ENCODE data around the gene SLC45A1.

SLC45A1 gene

DNA sequence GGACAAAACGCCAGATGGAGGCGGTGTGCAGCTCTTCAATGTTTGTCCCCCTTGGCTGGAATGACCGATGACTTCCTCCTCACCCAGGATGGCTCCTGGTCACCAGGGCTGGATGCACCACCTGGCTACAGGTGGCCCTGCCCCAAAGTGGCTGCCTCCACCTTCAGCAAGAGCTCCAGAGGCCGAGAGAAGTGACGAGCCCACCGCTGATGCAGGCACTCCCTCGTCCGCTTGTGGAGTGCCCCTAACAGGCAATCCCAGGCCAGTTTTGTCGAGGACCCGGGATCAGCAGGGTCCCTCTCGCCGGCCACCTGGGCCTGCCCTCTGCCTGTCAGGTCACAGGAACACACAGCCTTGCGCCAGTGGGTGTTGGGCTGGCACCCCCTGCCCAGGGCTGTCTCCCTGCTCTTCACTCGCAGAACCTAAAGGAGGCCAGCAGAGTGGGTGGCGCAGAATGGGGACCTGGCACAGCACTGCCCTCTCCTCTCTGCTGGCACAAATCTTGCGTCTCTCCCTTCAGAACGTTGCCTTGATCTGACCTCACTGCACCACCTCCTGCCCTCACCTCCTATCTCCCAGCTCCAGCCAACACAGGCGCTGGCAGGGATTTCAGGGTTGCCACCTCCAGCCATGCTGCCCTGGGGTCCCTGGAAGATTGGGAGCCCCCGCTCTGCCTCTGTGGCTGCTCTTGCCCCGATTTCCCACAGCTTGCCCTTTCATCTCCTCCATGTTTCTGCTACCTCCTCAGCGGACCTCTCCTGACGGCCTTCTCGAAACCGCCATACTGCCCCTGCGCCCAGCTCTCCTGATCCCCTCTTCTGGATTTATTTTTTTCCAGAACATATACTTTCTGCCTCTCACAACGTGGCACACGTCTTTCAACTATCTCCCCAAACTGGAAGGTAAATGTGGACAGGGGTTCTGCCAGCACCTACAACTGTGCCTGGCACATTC, 38.6 kb downstream of the SLC45A1 start:
- no peak for DNase-seq

DNA sequence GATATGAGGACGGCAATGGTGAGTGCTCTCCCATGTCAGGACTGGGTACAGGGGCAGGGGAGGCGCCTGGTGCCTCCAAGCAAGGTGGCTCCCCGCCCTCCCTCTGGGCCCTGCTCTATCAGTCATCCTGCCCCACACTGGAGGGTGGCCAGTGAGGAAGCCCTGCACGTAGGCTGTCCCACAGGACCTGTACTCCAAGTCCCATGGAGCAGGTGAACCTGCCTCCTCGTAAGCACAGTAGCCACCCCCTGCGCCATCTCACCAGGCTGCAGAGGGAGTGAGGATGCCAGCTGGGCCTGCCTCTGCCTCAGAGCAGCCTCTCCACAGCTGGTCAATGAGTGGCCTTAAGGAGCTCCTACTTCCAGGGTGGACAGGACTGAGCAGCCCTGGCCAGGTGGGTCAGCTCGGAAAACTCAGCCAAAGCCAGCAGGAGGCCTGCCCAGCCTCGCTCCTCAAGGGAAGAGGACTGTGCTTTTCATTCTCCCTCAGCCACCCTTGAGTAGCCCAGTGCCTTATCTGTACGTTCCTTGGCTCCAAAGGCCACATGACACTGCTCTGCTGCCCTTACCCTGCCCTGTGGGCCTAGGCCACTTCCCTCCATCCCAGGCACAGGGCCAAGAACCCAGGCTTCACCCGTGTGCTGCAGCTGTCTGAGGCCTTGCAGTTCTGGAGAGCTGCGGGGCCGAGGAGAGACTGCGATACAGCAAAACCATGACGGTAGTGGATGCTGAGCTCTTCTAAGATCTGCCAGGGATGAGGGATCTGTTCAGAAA, 39.6 kb downstream of the SLC45A1 start:
- no peak for DNase-seq

DNA sequence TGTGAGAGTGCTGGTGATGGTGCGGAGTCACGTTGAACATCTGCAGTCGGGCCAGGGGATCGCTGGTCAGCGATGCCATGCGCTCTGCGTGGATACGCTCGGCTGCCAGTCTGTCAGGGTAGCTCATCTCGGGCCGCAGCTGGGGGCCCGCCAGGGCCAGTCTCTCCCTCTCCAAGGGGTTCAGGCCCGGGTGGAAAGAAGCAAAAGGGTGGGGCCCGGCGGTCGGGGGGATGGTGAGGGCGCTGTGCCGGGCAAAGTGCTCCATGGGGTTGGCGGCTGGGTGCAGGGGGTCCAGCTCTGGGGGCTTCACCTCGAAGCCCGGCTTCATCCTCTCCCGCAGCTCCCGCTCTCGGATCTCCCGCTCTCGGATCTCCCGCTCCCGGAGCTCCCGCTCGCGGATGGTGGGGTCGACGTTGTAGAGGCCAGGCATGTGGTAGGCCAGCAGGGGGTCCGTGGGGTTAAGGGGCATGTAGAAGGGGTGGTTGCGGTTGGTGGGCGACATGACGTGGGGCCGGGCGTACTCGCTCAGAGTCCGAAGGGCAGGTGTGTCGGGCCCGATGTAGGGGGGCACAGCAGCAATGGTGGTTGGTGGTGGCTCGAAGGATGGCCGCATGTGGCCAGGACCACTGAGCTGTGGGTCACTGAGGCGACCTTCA, 40.5 kb downstream of the SLC45A1 start:
- no peak for DNase-seq

DNA sequence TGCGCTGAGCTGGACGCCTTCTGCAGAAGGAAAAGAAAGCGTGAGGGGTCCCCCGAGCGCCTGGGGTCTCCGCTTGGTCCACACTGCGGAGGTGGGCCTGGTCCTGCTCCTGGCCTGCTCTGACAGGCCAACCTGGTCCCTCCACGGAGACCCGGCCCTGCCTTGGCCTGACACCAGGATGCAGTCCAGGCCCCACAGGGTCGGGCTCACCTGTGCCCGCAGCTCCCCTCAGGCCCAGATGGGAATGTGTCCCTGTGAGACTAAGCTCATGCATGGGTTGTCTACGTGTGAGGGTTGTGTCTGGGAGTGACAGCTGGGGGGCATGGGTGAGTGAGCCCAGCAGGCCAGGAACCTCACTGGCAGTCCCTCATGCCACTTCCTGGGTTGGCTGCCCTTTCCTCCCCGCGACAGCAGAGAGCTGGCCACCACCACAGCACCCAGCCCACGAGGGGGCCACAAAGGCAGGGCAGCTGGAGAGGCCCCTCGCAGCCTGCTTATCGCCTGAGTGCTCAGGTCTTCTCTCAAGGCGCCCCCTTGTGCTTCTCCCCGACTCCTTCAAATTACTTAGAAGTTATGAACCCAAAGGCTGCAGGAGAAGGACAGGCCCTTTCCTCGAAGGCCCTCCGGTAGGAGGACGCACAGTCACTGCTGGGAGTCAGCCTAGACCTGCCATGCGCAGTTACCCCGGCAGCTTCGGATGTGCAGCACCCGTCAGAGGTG, 41.1 kb downstream of the SLC45A1 start:
- no peak for DNase-seq

DNA sequence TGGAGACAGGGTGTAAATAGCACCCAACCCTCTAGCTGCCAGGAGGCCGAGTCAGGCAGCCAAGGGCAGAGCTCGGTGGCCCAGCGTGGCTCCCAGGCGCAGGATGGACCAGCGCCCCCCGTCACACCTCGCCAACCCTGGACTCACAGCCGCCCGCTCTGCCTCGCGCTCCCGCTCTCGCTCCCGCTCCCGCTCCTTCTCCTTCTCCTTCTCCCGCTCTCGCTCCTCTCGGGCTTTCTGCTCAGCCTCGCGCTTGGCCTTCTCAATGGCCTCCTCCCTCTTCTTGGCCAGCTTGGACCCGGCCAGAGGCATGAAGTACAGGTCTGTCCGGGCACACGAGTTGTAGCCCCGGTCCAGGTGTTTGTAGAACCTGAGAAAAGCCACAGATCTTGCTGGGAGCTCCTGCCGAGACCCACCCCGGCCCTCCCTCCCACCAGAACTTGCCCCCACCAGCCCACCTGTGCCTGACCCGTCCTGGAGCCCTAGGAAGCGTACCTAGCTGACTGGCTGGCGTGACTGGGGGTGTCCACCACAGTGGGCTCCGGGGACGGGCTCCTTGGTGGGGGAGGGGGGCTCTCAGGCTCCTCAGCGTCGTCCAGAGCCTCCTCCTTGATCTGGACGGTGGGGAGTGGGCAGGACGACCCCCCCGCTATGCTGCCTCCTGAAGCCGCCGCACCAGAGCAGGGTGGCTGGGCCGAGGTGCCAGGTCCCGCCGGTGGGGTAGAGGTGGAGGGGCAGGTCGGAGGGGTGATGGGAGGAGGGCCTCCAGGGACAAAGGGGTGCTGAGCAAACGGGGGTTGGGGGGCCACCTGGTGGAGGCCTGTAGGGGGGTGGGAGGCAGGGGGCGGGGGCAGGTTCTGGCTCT, 41.9 kb downstream of the SLC45A1 start:
- no peak for DNase-seq

DNA sequence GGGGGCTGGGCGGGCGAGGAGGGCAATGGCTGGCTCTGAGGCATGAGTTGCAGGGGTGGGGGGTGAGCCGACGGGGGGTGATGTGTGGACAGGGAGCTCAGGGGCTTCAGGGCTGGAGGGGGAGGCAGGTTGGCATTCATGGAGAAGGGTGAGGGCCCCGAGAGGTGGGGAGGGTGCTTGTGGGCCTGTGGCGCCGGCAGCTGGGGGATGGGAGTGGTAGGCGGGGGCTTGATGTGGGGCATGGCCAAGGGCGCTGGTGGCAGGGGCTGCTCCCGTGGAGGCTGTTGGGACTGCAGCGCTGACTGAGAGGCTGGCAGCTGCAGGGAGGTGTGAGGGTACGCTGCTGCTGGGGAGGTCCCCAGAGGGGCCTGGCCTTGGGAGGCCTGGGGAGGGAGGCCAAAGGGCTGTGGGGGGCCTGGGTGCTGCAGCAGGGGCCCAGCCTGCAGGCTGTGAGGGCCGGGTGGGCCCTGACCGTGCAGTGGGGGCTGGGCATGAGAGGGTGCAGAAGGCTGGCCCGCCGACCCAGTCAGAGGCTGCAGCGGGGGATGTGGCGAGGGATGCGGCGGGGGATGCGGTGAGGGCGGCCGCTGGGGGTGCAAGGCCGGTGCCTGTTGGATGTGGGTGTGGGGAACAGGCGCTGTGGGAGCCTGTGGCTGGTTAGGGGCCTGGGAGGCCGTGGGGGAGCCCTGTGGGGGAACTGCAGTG, 42.7 kb downstream of the SLC45A1 start:
- no peak for DNase-seq

DNA sequence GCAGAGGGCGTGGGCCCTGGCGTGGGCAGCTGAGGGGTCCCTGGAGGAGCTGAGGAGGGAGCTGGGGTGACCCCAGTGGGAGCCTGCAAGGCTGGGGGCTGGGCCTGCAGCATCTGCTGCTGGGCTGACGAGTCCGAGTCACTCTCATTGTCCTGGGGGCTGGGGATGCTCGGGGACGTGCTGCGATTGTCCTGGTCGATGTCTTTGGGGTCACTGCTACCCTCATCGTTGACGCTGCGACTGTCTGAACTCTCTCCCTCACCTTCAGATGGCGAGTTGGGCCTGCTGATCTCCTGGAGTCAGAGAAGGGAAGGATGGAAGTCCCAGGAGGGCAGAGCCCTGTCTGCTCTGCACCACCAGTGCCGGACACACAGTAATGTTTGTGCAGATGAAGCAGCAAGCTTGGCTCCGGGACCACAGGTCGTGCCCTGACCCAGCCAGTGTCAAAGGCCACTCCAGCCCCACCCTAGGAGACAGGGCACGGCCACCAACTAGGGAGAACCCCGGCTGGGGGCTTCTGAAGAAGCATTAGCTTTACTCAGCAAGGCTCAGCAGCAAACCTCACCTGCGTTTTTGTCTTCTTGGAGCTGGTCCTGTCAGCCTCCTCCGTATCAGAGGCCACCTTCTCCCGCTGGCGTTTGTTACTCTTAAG, 43.4 kb downstream of the SLC45A1 start:
- no peak for DNase-seq

DNA sequence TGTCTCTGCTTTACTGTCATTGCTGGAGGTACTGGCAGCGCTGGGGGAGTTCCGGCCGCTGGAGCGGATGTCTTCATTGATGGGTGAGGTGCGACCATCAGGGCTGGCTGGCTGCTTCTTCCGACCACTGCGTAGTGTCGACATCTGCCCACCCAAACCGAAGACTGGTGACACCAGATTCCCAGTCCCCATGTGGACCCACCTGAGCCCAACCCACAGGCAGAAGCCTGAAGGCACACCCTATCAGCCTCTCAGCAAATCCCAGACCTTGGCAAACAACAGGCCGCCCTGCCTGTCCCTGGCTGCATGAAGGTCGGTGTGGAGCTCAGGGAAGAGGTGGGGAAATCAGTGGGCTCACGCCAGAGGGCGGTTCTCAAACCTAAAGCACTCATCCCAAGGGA, 44.8 kb downstream of the SLC45A1 start:
- DNase-seq = no peak

DNA sequence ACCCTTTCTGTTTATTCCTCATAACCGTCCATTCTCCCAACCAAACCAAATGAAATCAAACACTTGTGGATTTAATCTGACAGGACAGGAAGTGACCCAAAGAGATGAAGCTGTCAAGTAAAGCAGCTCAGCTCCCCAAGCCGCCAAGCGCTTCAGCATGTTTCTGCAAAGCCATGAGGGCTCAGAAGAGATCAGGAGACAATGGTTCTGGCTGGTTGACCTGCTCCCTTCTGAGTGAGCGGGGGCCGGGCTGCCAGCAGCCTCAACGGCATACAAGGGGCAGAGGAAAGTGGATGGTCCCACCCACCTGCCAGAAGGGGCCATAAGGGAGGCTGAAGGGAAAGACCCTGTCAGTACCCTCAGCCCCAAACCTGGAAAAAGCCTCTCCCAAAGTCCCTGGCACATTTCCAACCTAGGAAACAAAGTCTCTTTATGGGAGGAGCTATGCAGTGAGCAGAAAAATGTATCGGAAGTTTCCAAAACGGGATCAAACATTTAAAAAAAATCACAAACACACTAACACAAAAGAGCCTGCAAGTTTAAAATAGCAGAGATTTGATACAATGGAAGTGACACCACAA, 45.4 kb downstream of the SLC45A1 start:
- DNase-seq = no peak

DNA sequence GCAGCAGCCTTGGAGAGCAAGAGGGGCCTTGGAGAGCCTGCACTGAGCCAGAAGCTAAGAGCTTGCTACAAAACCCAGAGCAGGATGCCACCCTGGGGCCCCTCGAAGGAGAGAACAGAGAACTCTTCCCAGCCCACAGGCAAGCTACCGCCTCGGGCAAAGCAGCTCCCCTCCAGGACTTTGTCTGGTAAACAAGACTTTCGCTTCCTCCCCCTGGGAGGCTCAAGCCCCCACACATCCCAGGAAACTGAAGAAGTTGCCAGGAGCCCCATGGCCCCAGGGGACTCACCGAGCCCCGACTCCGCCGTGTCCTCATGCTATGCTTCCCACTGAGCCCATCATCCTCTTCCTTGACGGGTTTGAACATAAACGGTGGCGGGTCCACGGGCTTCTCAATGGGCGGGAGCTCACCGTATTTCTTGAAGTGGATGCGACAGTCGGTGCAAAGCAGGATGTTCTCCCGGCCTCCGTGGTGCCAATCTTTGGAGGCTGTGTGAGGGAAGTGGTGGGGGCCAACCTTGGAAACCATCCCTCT, 45.9 kb downstream of the SLC45A1 start:
- DNase-seq = no peak

DNA sequence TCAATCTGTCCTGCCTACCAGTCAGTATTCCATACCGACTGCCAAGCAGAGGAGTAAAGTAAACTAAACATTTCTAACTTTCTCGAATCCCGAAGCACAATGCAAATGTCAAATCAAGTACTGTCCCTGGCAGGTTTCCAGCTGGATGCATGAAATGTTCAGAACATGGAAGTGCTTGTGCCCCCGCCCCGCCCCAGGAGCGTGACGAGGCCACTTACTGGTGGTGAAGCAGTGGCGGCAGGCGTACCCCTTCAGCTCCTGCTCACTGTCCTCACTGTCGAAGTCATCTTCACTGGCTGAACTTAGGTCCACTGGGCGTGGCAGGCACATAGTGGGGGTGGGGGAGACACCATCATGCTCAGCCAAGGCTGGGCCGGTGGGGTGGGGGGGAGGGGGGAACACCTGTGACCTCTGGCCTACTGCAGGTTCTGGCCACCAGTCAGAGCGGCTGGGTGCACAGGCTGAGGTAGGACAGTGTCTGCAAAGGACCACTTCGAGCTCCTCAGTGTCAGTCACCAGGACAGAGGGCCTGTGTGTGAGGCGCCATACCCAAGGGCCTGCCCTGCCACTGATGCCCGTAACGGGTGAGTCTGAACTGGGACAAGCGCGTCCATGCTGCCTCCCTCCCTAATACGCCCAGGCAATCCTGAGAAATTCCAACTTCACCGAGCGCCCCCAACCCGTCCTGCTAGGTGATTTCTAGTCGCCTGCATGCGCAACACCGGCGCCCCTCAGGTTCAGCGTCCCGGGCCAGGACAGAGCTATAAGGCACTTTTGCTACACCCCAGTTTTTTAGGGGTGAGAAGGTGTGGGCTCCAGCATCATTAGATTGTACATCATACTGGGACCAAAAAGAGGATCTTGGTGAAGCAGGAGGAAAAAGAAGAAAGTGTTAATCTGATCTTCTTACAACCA, 46.9 kb downstream of the SLC45A1 start:
- DNase-seq = no peak

DNA sequence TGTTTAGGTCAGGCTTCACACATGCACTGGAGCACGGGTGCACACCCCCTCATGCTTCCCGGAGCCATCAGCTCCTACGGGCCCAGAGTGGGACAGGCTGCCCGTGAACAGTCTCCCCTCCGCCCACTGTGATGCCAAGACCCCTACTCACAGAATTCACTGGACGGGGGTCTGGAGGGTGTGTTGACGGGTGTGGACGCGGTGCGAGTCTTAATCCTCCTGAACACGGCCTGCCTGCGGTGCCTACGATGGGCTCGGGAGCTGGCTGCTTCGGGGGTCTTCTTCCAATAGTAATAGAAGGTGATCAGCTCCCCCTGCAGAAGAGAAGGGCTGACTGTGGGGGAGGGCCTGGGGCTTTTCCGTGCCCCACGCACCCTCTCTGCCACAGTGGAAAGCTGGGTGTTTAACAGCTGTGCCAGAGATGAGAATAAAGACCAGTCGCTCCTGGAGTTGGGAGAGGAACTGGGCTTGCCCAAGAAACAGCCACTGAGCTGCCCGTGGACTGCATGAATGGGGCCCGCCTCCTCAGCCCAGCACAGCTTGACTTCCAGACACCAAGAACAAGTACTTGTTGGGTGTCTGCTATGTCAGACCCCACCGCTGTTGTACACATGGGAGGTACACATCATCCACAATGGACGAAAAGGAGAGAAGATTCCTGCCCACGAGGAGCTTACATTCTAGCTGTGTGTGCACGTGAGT, 47.9 kb downstream of the SLC45A1 start:
- no peak for DNase-seq

DNA sequence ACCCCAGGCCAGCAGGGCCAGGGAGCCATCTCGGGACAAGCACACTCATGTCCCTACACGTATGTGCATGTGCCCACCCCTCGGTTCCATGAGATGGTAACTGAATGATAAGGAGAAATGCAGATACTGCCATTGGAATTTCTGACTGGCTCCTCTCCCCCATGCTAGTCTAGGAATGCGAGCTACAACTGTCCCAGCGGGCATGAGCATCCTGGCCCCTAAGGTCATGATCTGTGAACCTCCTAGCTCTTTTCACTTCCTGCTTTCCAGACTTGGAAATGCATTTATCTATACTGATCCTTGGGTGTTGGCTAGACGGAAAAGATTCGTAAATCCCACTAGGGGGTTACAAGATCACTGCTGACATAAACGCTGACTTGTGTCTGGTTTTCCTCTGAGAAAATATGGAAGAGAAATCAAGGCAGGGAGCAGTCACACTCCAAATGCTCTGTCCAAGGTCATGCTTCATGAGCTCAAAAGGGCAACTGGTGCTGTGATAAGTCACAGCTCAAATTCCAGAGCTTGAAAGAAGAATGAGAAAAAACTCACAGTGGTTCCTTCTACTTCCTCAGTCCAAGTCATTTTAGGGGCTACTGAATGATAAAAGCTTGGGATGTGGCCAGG, 49.8 kb downstream of the SLC45A1 start:
- no peak for DNase-seq

DNA sequence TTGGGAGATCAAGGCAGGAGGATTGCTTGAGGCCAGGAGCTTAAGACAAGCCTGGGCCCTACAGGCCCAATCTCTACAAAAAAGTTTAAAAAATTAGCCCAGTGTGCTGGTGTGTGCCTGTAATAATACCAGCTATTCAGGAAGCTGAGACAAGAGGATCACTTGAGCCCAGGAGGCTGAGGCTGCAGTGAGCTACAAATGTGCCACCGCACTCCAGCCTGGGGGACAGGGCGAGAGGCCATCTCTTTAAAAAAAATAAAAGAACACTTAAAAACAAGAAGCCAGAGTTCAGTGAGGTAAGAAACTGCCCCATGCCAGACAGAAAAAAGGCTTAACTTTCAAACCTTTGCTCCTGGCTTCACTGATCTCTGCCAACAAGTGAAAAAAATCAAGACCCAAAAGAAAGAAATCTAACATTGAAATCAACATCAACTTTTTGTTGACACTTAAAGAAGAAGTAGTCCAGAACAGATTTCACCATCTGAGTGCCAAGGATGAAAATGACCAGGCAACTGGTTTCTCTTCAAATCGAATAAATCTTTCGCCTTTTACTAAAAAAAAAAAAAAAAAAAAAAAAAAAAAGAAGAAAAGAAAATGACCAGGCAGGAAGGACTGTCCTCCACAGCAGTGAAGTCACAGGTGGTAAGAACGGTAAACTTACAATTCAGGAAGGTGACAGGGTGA, 51.2 kb downstream of the SLC45A1 start:
- no peak for DNase-seq

DNA sequence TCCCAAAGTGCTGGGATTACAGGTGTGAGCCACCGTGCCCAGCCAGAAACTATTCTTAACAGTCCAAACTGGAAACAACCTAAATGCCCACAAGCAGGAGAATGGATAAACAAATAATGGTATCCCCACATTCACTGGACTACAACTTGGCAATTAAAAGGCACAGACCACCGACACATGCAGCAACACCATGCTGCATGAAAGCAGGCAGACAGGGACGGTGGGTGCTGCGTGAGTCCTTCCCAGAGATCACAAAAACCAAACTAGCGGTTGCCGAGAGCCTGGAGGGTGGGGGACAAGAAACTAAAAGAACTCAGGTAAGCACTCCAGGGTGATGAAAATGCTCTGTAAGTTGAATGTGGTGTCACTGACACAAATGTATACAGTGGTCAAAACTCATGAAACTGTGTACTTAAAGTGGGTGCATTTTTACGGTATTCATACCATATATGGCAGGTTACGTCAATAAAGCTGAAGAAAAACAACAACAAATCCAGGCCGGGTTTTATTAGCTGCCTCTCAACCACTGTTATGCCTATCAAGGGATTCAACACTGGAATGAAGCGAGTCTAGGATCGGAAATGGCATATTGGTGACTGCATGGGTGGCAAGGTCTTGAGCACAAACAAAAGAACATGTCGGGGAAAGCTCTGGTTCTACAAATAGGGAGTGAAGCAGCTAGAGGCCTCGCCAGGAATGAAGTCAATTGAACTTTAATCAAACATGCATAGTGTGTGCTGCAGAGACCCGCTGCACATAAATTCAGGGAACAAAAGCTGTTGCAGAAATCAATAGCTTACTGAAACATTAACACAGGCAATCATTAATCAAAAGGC, 52.4 kb downstream of the SLC45A1 start:
- DNase-seq = no peak

DNA sequence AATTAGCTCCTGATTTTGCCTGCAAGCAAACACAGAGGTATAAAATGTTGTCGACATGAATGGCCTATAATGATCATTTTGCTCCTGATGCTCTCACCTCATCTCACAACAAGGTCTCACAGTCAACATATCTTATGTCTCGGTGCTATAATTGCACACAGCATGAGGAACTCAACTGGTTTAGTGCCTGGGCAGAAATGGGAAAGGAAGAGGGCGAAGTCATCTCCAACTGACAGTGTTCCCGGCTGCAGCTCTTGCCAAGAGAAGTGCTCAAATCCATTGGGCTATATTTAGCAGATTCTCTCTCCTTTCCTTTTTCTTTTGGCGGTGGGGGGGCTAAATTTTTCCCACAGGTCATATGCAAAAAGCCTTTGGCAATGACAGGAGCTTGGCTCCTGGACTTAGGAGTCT, 53.0 kb downstream of the SLC45A1 start:
- DNase-seq = no peak
